SH-SY5Y (cell line): Measurements from ENCODE around the gene RPS19BP1.

Source experiments
- GATA2 ChIP-seq: IDR thresholded peaks from 2 replicates; pipeline ENCODE4 v1.6.1; 2011; ENCODE audit warnings: mild to moderate bottlenecking, low read depth, low read length
- GATA3 ChIP-seq: IDR thresholded peaks from 2 replicates; pipeline ENCODE4 v1.6.1; 2011; ENCODE audit warnings: low read depth, mild to moderate bottlenecking, low read length, moderate library complexity

The RPS19BP1 gene

DNA sequence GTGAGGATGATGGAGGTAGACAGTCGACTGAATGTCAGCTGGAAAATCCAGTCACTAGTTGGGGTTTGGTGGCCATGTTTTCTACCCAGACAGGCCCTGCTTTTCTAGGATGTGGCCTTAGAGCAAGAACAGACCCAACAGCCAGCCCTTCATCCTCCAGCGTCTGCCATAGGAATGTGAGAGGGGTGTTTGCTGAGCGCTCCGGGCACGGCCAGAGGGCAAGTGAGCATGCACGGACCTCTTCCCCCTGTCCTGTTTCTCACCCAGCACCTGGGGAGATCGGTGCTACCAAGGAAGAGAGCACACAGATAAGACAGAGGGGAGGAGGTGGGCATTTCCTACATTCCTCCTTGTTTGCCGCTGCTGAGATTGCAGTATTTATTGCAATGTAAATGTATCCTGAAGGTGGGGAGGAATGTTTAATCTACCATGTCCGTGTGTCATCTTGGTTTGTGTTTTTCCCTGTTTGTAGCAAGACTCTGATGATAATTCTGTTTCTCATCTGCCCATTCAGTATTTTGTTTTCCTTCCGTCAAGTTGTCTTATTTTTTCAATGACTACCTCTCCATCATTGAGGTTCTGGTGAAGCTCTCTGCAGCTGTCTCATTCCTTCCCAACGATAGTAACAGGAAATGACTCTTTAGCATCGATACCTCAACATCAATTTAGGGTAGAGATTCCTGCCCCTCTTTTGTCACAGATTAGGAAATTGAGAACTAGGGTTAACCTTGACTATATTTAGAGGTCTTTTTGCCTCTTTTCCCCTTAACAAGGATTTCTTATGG, 17.1 kb downstream of the RPS19BP1 start:
- TF ChIP-seq GATA2 (no peak), GATA3 (no peak)

- TF ChIP-seq GATA2 (no peak), GATA3 (no peak)
These were observed 18.1 kb downstream of the RPS19BP1 start for GRCh38 chr22:39514373-39514973.

DNA sequence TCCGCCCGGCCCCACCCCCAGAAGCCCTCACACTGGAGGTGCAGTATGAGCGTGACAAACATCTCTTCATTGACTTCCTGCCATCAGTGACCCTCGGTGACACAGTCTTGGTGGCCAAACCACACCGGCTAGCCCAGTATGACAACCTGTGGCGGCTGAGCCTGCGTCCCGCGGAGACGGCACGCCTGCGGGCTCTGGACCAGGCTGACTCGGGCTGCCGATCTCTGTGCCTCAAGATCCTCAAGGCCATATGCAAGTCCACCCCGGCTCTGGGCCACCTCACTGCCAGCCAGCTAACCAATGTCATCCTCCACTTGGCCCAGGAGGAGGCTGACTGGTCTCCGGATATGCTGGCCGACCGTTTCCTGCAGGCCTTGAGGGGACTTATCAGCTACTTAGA, 18.8 kb downstream of the RPS19BP1 start:
- TF ChIP-seq GATA2 (no peak), GATA3 (no peak)

- TF ChIP-seq GATA2 = no peak
- no peak for TF ChIP-seq GATA3
These were observed 20.5 kb downstream of the RPS19BP1 start for GRCh38 chr22:39512026-39512425.

DNA sequence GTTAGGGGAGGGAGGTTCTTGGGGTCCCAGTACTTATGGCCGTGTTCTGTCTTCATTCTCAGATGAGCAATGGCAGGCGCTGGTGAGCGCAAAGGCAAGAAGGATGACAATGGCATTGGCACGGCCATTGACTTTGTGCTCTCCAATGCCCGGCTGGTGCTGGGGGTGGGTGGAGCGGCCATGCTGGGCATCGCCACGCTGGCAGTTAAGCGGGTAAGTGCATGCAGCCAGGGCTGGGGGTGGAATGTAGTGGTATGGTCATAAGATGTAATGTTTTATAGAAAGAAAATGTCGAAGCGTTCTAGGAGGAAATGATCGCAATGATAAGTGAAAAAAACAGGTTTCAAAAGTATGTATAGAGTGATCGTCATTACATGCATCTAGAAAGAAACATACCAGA, 21.3 kb downstream of the RPS19BP1 start:
- TF ChIP-seq GATA2 = no peak
- no peak for TF ChIP-seq GATA3

- TF ChIP-seq GATA3 (no peak), GATA2 (no peak)
These were observed 21.9 kb downstream of the RPS19BP1 start for GRCh38 chr22:39510529-39511149.

DNA sequence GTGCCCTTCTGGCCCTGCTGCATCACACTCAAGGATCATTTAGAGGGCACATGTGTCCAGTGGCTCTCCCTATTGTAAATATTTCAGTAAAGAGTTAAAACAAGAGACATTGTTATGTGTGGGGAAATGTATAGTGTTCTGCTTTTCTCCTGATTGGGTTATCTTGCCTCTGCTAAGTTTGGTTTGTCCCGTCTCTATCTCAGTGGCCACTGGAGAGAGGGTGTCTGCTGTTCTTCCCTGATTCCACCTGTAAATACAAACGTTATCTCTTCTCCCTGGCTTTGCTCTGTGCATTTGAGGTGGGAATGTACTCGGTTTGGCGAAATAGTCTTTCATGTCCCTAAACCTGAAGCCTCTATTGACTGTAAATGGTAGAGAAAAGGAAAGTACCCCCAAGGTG, 24.2 kb downstream of the RPS19BP1 start:
- TF ChIP-seq GATA3 (no peak), GATA2 (no peak)

GRCh38 chr22:39504071-39504470, 28.5 kb downstream of the RPS19BP1 start:
- TF ChIP-seq GATA3 (no peak), GATA2 (no peak)

DNA sequence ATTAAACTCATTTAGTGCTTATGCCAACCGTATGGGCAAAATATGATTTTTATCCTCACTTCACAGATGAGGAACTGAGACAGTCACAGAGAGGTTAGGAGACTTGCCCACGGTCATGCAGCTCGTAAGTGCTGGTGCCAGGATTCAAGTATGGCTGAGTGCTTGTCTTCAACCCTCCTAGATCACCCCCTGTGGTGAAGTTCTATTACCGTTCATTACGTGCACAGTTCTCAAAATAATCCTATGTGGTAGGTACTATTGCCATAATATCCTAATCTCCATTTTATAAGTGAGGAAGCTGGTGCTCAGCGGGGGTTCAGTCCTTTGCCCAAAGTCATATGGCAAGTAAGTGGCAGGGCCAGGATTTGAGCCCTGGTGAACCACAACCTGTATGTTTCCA, 28.9 kb downstream of the RPS19BP1 start:
- no peak for TF ChIP-seq GATA2
- TF ChIP-seq GATA3 = no peak

DNA sequence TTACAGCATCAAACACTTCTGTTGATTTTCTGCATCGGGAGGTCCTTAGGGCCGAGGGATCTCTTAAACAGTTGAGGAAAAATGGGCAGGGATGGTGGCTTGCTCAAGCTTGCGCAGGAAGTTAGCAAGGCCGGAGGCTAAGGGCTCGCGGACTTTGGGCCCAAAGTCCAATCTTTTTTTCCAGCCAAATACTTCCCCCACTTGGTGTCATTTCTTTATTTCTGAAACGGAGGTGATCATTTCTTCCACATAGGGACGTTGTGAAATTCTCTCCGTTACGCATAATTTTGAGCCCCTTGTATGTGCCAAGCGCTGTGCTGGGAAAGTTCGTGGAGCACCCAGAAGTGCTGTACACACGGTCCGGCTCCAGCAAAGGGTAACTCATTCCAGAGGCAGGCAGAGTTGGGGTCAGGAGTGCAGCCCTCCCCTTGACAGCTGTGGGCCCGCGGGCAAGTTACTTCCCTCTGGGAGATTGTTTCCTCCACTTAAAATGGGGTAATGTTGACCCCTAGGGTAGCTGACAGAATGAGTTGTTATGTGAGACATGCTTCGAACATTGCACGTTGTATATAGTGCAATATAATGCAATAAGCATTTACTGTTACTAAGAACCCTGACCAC, 29.6 kb downstream of the RPS19BP1 start:
- TF ChIP-seq GATA2 (no peak), GATA3 (no peak)

GRCh38 chr22:39502109-39502788, 30.3 kb downstream of the RPS19BP1 start, which contains the start of gene MIEF1:
MIEF1 (plus strand) TSS chr22:39502290; CDS start chr22:39511295, 9,005 bp downstream.
- no peak for TF ChIP-seq GATA2
- no peak for TF ChIP-seq GATA3

GRCh38 chr22:39501644-39502108, 30.9 kb downstream of the RPS19BP1 start:
- TF ChIP-seq GATA2 = no peak
- TF ChIP-seq GATA3 = no peak

- TF ChIP-seq GATA3 (no peak), GATA2 (no peak)
These were observed 32.4 kb downstream of the RPS19BP1 start for GRCh38 chr22:39500101-39500500.

- TF ChIP-seq GATA3 = no peak
- TF ChIP-seq GATA2 = no peak
These were observed 33.7 kb downstream of the RPS19BP1 start for GRCh38 chr22:39498802-39499201.

DNA sequence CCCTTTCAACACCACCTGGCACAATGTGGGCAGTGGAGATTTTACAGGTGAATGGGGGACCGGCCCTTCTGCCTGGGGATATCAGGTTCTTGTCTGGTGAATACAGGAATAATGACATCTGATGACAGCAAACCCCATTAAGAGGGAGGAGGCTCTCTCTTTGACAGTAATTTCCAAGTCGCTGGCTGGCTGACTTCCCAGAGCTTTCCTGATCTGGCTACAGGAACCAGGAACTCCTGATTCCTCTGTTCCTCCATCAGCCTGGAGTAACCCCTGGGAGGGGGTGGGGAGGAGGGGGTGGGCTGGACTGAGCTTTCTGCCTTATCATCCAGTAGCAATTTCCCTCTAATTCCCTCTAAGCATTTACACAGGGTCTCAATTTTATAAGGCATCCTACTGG, 34.2 kb downstream of the RPS19BP1 start:
- TF ChIP-seq GATA3 (no peak), GATA2 (no peak)
